Fibroblast of skin of back (primary cell): Measurements from ENCODE around the gene DDX51.

ENCODE experiments used
- DNase-seq: peaks from one replicate; pipeline ENCODE4 v3.0.0-alpha.2; 2013

DDX51 gene

GRCh38 chr12:132167611-132168310 is 23.6 kb upstream of the DDX51 start:
- DNase-seq: no peak

DNA sequence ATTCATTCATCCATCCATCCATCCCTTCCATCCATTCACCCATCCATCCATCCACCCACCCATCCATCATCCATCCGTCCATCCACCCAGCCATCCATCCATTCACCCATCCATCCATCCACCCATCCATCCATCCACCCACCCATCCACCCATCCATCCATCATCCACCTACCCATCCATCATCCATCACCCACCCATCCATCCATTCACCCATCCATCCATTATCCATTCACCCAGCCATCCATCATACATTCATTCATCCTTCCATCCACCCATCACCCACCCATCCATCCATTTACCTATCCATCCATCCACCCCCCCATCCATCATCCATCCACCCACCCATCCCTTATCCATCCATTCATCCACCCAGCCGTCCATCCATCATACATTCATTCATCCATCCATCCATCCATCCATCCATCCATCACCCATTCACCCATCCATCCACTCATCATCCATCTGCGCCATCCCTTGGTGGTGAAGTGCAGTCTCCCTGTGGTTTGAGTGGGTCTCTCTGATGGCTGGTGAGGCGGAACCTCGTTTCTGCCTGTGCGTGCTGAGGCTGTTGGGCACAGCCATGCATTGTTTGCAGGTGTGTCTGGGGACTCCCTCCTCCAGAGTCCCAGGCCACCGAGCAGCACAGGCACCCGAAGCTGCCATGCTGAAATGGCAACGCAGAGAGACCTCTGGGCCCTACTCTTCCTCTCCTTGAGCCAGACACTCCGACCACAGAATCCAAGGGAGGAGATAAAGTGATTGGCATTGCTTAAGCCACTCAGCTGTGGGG is 22.9 kb upstream of the DDX51 start:
- no peak for DNase-seq

DNA sequence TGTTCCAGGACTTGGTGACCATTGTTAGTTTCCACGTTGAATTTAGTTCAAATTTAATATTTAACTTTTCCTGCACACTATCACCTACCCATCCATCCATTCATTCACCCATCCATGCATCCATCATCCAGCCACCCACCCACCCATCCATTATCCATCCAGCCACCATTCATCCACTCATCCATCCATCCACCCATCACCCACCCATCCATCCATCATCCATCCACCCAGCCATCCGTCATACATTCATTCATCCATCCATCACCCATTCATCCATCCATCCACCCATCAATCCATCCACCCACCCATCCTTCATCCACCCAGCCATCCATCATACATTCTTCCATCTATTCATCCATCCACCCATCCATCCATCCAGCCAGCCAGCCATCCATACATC is 22.0 kb upstream of the DDX51 start:
- DNase-seq: no peak

- no peak for DNase-seq
These were observed 21.5 kb upstream of the DDX51 start for GRCh38 chr12:132165584-132165983.

- DNase-seq: no peak
These were observed 20.3 kb upstream of the DDX51 start for GRCh38 chr12:132164426-132164825.

- DNase-seq: no peak
These were observed 19.8 kb upstream of the DDX51 start for GRCh38 chr12:132163911-132164288.

- no peak for DNase-seq
These were observed 19.2 kb upstream of the DDX51 start for GRCh38 chr12:132163041-132163910.

GRCh38 chr12:132162508-132163031 is 18.5 kb upstream of the DDX51 start:
- DNase-seq: peak; percentile 78

- no peak for DNase-seq
These were observed 17.8 kb upstream of the DDX51 start for GRCh38 chr12:132161796-132162507.

- peak; percentile 39 for DNase-seq
These were observed 17.1 kb upstream of the DDX51 start for GRCh38 chr12:132161036-132161781.

DNA sequence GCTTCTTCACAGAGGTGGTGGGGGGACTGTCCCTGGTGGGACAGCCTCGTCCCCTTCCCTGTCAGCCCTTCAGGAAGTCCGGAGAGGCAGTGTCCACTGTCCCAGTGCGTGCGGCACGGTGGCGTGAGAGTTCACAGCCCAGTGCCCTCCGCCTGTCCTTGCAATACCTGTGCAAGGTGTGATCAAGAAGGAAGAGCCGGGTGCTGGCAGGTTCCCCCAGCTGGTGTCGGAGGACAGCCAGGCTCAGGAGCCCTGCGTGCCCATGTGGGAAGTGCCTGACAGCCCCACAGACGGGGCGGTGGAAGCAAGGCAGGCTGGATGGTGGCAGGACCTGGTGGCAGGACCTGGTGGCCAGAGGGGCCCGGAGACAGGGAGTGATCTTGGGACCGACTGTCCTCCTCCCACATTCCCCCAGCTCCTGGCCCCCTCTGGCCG is 16.5 kb upstream of the DDX51 start:
- no peak for DNase-seq

- no peak for DNase-seq
These were observed 15.9 kb upstream of the DDX51 start for GRCh38 chr12:132160016-132160415.

DNA sequence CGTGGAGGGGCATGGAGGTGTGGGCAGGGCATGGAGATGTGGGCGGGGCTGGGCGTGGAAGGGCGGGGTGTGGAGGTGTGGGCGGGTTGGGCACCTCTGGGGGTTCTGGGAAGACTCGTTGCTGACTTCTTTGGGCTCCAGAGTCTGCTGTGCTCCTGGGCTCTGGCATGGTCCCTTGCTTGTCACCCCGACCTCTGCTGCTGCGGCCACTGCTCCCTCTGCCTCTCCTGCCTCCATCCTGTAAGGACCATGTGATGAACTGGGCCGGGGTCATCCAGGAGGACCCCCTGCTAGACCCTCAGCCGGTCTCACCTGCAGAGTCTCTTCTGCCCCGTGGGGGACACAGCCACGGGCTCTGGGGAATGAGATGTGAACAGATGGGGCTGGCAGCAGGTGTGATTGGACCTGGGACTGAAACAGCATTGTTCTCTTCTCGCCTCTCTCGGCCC is 15.5 kb upstream of the DDX51 start:
- no peak for DNase-seq

DNA sequence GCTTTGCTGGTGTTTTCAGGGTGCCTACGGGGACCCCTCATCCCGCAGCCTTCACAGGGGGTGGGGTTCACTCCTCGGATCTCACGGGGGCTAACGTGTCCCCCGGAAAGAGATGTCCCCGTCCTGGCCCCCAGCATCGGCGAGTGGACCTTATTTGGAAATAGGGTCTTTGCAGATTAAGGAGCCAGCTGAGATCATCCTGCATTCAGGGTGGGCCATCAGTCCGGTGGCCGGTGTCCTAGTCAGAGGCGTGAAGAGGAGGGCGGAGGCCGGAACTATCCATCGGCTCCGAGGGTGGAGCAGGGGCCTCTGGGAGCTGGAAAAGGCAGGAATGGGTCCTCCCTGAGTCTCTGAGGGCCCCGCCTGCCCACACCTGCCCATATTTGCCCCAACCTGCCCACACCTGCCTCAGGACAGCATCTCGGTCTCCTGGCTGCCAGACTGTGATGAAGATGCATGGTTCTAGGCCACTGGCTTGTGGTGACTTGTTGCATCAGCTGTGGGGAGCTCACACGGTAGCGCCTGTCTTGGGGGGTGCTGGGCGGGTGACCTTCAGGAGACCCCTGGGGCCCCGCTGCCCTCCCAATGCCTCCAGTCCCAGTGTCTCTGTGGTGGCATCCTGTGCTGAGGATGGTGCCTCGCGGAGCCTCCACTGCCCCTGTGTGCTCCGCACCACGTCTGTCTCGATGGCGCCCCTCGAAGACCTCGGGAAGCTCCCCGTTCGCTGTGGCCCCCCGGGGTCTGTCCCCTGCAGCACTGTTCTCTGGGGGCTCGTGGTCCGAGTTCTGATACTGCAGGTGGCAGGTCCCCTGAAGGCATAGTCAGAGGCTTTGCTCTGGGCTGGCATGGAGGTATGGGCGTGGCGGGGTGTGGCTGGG is 14.8 kb upstream of the DDX51 start:
- DNase-seq: no peak

GRCh38 chr12:132157733-132158409 is 13.8 kb upstream of the DDX51 start:
- DNase-seq: no peak

DNA sequence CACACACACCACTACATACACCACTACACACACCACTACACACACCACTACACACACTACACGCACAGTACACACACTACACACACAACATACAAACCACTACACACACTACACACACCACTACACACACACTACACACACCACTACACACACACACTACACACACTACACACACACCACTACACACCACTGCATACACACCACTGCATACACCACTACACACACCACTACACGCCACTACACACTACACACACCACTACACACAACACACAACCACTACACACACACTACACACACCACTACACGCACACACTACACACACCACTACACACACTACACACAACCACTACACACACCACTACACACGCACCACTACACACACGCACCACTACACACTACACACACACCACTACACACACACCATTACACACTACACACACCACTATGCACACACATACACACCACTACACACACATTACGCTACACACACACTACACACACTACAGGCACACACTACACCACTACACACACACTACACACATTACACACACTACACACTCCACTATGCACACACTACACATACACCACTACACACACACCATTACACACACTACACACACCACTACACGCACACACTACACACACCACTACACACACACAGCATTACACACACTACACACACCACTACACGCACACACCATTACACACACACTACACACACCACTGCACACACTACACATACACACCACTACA is 12.6 kb upstream of the DDX51 start:
- DNase-seq: no peak

DNA sequence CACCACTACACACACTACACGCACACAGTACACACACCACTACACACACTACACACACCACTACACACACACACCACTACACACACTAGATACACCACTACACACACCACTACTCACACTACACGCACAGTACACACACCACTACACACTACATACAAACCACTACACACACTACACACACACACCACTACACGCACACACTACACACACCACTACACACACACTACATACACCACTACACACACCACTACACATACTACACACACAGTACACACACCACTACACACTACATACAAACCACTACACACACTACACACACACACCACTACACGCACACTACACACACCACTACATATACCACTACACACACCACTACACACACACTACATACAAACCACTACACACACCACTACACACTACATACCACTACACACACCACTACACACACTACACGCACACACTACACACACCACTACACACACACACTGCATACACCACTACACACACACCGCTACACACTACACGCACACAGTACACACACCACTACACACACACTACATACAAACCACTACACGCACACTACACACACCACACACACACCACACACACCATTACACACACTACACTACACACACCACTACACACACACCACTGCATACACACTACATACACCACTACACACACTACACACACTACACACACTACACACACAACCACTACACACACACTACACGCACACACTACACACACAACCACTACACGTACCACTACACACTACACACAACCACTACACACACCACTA is 11.9 kb upstream of the DDX51 start:
- no peak for DNase-seq
